Effector memory CD4-positive, alpha-beta T cell (primary cell): ENCODE results near the gene ASPN.

ENCODE experiments used
- DNase-seq, 3 donors: peaks; one replicate each; pipeline ENCODE4 v3.0.0-alpha.2; 2020
- H3K27ac ChIP-seq: 2 replicates; pipeline ENCODE4 v1.7.0; 2013; ENCODE audit warnings: mild to moderate bottlenecking, low read length, moderate library complexity; ENCODE audit not compliant: insufficient read depth, poor library complexity, severe bottlenecking
- H3K27me3 ChIP-seq: replicated peaks from 2 replicates; pipeline ENCODE4 v1.7.0; 2013; ENCODE audit warnings: mild to moderate bottlenecking, low read length; ENCODE audit not compliant: insufficient read depth, control insufficient read depth, poor library complexity, severe bottlenecking
- H3K36me3 ChIP-seq: 2 replicates; pipeline ENCODE4 v1.7.0; 2013; ENCODE audit warnings: mild to moderate bottlenecking, low read length, moderate library complexity; ENCODE audit not compliant: control insufficient read depth, insufficient read depth
- H3K4me1 ChIP-seq: 2 replicates; pipeline ENCODE4 v1.7.0; 2013; ENCODE audit warnings: low read length, mild to moderate bottlenecking; ENCODE audit not compliant: control insufficient read depth, insufficient read depth, poor library complexity, severe bottlenecking
- H3K4me3 ChIP-seq: 2 replicates; pipeline ENCODE4 v1.7.0; 2013; ENCODE audit warnings: low read length, low read depth, mild to moderate bottlenecking; ENCODE audit not compliant: insufficient read depth, poor library complexity, severe bottlenecking
- H3K9me3 ChIP-seq: 2 replicates; pipeline ENCODE4 v1.7.0; 2013; ENCODE audit warnings: mild to moderate bottlenecking, low read length, moderate library complexity; ENCODE audit not compliant: control insufficient read depth

The ASPN gene

GRCh38 chr9:92446536-92446935 is 35.8 kb downstream of the ASPN start:
- no peak overlapping the region for H3K4me3 ChIP-seq
- DNase-seq: no peak
- H3K36me3 ChIP-seq: no peaks in the 10 kb centered on the region
- H3K9me3 ChIP-seq: no peaks in the 10 kb centered on the region
- H3K27me3 ChIP-seq: no peaks in the 10 kb centered on the region
- H3K27ac ChIP-seq: no peak overlapping the region
- no peaks in the 10 kb centered on the region for H3K4me1 ChIP-seq

- DNase-seq: no peak
- Histone ChIP-seq H3K27ac (no peak overlapping the region), H3K4me1 (no peaks in the 10 kb centered on the region), H3K27me3 (no peaks in the 10 kb centered on the region), H3K4me3 (no peak overlapping the region), H3K36me3 (no peaks in the 10 kb centered on the region), H3K9me3 (no peaks in the 10 kb centered on the region)
Measured at GRCh38 chr9:92444841-92445240, 37.5 kb downstream of the ASPN start.

- Histone ChIP-seq H3K36me3 (no peaks in the 10 kb centered on the region), H3K4me1 (no peaks in the 10 kb centered on the region), H3K4me3 (no peak overlapping the region), H3K9me3 (no peaks in the 10 kb centered on the region), H3K27me3 (no peaks in the 10 kb centered on the region), H3K27ac (no peak overlapping the region)
- DNase-seq: no peak
Measured at GRCh38 chr9:92440751-92441046, 41.6 kb downstream of the ASPN start.

- Histone ChIP-seq H3K4me3 (no peak overlapping the region), H3K36me3 (no peaks in the 10 kb centered on the region), H3K4me1 (no peaks in the 10 kb centered on the region), H3K27ac (no peak overlapping the region), H3K9me3 (no peaks in the 10 kb centered on the region), H3K27me3 (no peaks in the 10 kb centered on the region)
- DNase-seq: no peak
Measured at GRCh38 chr9:92439921-92440750, 42.2 kb downstream of the ASPN start.

- DNase-seq: no peak
- Histone ChIP-seq H3K4me1 (no peaks in the 10 kb centered on the region), H3K9me3 (no peaks in the 10 kb centered on the region), H3K36me3 (no peaks in the 10 kb centered on the region), H3K27me3 (no peaks in the 10 kb centered on the region), H3K4me3 (no peak overlapping the region), H3K27ac (no peak overlapping the region)
Measured at GRCh38 chr9:92438900-92439526, 43.3 kb downstream of the ASPN start.

- no peaks in the 10 kb centered on the region for H3K27me3 ChIP-seq
- H3K4me3 ChIP-seq: no peak overlapping the region
- no peak overlapping the region for H3K27ac ChIP-seq
- DNase-seq: no peak
- no peaks in the 10 kb centered on the region for H3K36me3 ChIP-seq
- no peaks in the 10 kb centered on the region for H3K9me3 ChIP-seq
- H3K4me1 ChIP-seq: no peaks in the 10 kb centered on the region
Measured at GRCh38 chr9:92435263-92435662, 47.0 kb downstream of the ASPN start.

GRCh38 chr9:92432972-92433548 is 49.2 kb downstream of the ASPN start:
- Histone ChIP-seq H3K4me1 (no peaks in the 10 kb centered on the region), H3K27ac (no peak overlapping the region), H3K36me3 (no peaks in the 10 kb centered on the region), H3K9me3 (no peaks in the 10 kb centered on the region), H3K4me3 (no peak overlapping the region), H3K27me3 (no peaks in the 10 kb centered on the region)
- no peak for DNase-seq

GRCh38 chr9:92432350-92432749 is 50.0 kb downstream of the ASPN start:
- Histone ChIP-seq H3K27me3 (no peaks in the 10 kb centered on the region), H3K4me1 (no peaks in the 10 kb centered on the region), H3K36me3 (no peaks in the 10 kb centered on the region), H3K9me3 (no peaks in the 10 kb centered on the region), H3K4me3 (no peak overlapping the region), H3K27ac (no peak overlapping the region)
- no peak for DNase-seq

- Histone ChIP-seq H3K4me1 (no peaks in the 10 kb centered on the region), H3K27me3 (no peaks in the 10 kb centered on the region), H3K4me3 (no peak overlapping the region), H3K9me3 (no peaks in the 10 kb centered on the region), H3K27ac (no peak overlapping the region), H3K36me3 (no peaks in the 10 kb centered on the region)
- no peak for DNase-seq
Measured at GRCh38 chr9:92429836-92430235, 52.5 kb downstream of the ASPN start.

- Histone ChIP-seq H3K4me3 (no peak overlapping the region), H3K27me3 (no peaks in the 10 kb centered on the region), H3K4me1 (no peaks in the 10 kb centered on the region), H3K36me3 (no peaks in the 10 kb centered on the region), H3K27ac (no peak overlapping the region), H3K9me3 (no peaks in the 10 kb centered on the region)
- no peak for DNase-seq
Measured at GRCh38 chr9:92426501-92427145, 55.7 kb downstream of the ASPN start.
